SW 1271 (cell line): Measurements from ENCODE around the gene GPR161.
"Not testable (repeated sequence)": the region's sequence is repeated elsewhere in the genome, so short reads cannot be mapped to it uniquely, and the experiment has no call there.

Source experiments
- DNase-seq, 2 experiments: peaks; one replicate each; lab custom pipeline; 2025; lab: John Stamatoyannopoulos, UW

GPR161 gene, protein sequence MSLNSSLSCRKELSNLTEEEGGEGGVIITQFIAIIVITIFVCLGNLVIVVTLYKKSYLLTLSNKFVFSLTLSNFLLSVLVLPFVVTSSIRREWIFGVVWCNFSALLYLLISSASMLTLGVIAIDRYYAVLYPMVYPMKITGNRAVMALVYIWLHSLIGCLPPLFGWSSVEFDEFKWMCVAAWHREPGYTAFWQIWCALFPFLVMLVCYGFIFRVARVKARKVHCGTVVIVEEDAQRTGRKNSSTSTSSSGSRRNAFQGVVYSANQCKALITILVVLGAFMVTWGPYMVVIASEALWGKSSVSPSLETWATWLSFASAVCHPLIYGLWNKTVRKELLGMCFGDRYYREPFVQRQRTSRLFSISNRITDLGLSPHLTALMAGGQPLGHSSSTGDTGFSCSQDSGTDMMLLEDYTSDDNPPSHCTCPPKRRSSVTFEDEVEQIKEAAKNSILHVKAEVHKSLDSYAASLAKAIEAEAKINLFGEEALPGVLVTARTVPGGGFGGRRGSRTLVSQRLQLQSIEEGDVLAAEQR

DNA sequence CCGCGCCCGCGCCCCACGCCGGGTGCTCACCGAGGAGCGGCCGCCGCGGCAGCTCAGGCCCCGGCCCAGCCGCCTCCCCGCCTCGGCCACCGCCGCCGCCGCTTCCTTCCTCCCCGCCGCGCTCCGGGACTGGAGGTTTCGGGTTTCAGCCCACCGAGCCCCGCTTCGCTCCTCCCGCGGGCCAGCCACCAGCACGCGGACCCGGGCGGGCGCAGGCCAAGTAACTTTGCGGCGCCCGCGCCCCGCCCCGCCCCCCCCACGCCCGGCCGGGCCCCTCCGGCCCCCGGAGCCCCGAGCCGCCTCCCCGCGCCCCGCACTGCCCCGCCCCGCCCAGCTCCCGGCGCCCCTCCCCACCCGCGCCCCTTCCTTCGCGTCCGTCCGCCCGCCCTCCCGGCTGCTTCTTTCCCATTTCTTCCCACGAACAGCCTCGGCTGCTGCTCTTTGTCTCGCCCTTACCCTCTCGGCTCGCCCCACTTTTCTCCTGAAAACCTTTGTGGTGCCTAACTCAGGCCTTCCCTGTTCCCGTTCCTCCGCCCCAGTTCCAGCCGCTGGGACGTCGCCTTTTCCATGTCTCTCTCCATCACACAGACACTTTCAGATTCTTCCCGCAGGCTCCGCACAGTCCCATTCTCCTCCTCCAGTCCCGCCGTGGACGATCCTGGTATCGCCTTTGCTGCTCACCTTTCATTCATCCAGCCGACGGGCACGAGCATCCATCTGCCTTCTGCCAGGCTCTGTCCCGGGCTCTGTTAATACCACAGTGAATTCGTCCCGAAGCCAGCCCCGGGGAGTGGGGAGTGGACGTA lies at the start of gene GPR161:
Gene GPR161, minus strand, starts transcription at position 222 of the 806 bp plus-strand sequence. CDS start 32,080 bp downstream, outside the sequence.
- peak in 1 of 2 experiments; percentile 26 for DNase-seq

DNA sequence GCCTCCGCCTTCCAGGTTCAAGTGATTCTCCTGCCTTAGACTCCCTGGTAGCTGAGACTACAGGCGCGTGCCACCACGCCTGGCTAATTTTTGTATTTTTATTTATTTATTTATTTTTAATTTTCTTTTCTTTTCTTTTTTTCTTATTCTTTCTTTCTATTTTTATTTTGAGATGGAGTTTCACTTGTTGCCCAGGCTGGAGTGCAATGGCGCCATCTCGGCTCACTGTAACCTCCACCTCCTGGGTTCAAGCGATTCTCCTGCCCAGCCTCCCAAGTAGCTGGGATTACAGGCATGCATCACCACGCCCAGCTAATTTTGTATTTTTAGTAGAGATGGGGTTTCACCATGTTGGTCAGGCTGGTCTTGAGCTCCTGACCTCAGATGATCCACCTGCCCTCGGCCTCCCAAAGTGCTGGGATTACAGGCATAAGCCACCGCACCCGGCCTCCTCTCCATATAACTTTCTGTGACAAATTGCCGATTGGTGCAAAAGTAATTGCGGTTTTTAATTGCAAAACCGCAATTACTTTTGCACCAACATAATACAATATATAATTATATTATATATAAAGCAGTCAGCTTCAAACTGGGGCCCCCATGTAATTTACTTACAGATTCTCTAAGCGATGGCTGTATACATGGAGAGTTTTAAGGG lies 44.5 kb upstream of the GPR161 start:
- DNase-seq: not testable (repeated sequence)

DNA sequence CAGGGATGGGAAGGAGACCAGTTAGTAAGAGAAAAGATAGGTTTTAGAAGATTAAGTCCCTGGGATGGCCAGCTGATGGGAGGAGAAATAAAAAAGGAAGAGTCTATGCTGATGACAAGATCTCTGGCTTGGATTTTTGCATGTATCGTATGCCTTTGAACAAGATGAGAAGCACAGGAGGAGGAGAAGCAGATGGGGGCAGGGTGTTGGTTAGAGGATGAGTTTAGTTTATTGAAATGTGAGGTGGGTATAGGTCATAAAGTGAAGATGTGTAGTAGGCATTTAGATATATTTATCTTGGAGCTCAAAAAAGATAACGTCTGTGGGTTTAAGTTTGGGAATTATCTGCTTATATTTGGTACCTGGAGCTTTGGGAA lies 43.4 kb upstream of the GPR161 start:
- DNase-seq: no peak

DNA sequence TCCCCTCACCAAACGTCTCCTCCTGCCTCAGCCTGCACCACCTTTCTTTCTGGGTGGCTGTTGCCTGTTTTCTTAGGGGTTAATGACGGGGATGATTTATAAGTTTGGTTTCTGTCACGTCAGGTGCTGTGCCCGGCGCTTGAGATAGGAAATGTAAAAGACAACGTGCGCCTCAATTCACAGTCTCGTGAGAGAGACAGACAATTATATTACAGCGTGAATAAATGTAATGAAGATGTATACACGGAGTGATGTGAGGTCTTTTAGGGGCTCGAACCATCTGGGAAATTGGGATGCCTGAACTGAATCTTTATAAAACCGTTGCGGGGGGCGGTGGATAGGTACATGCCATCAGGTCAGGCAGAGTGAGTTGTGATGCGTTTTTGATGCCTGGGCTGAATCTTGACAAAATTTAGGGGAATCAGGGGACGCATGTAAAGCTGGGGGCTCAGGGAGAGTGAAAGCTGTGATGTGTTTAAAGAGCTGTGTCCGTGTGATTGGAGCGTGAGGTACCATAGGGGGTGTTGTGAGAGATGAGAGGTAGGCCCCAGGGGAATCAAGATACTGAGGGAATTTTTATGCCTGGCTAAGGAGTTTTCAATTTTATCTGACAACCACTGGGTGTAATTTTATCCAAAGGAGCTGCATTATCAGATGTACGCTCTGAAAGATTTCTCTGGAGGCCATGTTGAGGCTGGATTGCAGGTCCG lies 42.9 kb upstream of the GPR161 start:
- DNase-seq: no peak

DNA sequence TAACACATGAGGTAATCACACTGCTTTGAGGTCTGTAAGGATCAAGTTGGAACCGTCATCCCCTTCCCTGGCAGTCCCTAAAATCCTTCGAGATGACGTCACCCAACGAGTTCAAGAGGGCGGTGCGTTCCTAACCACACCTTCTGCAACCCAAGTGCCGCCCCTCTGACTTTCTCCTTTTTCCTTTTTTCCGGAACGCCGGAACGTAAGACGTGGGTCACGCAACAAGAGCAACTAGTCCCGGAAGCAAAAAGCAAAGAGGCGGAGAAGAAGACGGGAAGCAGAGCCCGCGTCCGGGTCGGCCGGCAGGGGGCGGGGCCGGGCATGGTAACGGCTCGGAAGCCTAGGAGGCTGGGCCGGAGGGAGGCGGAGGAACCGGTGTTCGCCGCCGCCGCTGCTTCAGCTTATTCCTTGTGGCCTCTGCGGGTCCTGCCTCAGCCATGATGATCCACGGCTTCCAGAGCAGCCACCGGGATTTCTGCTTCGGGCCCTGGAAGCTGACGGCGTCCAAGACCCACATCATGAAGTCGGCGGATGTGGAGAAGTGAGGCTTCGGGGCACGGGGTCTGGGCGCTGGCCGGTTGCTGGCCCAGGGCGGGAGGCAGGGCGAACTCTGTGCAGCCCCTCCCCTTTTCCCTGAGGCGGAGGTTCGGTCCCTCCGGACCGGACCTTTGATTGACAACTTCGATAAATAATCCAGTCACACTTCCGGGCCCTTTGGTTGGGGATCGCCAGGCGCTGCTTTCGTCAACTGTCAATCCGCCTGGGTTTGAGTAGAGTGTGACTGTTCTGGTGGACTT lies 42.1 kb upstream of the GPR161 start, which contains the start of gene TIPRL:
Gene TIPRL, plus strand, starts transcription at position 325 of the 800 bp plus-strand sequence. Its CDS starts 116 bp downstream, at position 441.
- DNase-seq: peak; percentile 89 to 94

DNA sequence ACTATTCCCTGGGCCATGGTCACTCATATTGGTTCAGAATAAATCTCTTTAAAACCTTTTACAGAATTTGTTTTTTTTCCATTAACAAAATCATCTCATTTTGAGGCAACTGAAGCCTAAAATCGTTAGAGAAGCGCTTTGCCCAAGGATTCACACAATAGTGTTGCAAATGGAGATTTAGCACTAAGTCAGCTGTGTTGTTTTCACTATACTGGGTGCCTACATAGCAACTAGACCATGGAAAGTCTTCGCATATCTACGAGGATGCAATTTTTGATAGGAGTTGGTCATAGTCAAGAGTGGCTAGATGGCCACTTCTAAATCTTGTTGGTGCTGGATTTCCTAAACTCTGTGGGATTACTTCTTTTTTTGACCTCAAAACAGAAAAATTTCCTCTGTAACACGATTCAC lies 41.5 kb upstream of the GPR161 start:
- DNase-seq: no peak

DNA sequence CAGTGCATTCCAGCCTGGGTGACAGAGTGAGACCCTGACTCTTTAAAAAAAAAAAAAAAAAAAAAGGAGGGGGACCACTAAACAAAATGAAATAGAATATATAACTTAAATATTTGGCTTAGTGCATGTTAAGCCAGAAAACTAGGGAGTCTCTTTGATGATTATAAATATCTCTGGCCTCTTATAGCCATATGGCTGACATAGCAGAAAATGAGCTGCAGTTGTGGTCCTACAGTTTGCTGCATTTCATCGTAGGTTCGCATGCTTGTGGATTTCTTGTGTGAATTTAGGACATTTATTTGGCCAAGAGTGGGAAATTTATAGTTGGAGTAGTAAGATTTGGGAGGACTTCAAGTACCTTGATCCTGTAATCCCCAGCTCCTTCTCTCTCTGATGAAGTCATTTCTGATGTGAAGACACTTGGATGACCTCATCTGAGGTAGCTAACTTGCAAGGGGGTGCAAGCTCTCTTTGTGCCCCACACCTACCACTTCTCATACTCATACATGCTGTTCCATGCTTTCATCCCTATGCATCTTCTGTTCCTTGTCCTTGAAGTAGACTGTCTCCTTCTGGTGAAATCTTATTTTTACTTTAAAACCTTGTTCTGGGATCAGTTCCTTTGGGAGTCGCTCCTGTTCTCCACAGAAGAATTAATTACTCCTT lies 35.7 kb upstream of the GPR161 start:
- no peak for DNase-seq

DNA sequence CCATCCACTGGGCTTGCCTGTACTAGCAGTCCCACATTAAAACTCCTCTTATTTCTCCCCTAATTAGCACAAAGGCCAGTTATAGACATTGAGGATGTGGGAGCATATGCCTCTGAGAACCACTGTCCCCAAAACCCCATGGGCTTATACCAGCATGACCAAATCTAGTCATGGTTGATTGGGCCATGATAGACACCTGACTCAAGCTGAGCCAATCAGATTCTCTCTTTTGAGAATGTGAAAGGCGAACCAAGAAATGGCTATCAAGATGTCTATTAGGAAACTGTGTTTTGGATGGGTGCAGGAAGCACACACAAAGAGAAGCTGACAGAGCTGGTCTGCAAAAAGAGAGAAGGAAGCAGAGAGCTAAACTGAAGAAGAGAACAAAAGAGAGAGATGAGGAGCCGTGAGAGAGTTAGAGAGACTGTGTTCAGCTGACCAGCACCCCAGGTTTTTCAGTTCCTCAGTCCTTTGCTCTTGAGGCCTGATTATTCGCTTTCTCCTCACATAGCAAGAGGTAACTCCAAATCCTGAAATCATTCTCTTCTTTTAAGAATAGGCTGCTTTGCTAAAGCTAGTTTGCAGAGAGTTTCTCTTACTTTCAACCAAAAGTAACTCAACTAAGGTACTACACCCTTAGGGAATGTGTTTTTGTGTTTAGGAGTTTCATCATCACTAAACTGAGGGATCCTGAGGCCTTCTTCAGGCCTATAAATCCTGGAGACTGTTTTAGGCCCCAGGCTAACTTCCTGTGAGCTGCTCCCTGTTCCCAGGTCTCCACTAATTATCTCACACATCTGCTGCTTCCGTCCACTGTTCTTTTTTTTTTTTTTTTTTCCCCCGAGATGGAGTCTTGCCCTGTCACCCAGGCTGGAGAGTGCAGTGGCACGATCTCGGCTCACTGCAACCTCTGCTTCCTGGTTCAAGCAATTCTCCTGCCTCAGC lies 34.1 kb upstream of the GPR161 start:
- no peak for DNase-seq

DNA sequence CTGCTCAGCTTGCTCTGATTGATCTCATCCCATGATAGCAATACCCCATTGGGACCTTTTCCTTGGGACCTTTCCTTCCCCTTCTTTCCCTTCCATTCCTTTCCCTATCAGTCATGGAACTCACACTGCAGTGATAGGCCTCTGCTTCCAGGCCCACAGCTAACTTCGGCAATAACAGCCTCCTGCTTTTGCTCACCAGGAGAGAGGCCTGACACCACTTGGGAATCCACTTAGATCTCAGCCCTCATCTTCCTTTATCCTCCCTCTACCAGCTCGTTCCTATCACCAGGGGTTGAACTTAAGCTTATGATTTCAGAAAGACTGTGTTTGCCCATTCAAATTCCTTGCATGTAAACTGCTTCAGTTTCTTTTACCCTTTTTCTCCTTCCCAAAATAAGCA lies 31.1 kb upstream of the GPR161 start:
- DNase-seq: no peak

DNA sequence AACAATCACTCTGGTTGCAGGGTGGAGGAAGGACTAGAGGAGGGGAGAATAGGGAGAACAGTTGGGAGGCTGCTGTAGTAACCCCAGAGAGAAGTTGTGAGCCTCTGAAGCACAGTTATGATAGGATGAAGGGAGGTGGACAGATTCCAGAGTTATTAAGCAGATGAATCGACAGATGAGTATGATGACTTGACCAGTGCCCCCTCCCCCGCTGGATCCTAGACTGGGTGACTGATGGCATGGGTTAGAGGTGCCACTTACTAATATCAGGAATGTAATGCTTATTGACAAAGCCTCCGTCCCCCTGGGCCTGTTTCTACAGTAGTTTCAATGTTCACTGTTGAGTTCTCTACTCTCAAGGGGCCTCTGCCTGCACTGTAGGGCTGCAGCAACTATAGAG lies 28.0 kb upstream of the GPR161 start:
- DNase-seq: no peak

DNA sequence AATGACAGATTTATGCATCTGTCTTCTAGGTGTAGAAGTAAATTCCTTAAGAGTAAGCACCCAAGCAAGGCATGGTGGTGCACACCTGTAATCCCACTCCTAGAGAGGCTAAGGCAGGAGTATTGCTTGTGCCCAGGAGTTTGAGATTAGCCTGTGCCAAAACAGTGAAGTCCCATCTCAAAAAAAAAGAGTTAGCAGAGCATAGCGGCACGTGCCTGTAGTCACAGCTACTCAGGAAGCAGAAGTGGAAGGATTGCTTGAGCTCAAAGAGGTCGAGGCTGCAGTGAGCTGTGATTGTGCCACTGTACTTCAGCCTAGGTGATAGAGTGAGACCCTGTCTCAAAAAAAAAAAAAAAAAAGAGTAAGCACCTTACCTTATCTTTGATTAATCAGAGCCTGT lies 26.9 kb upstream of the GPR161 start:
- no peak for DNase-seq

DNA sequence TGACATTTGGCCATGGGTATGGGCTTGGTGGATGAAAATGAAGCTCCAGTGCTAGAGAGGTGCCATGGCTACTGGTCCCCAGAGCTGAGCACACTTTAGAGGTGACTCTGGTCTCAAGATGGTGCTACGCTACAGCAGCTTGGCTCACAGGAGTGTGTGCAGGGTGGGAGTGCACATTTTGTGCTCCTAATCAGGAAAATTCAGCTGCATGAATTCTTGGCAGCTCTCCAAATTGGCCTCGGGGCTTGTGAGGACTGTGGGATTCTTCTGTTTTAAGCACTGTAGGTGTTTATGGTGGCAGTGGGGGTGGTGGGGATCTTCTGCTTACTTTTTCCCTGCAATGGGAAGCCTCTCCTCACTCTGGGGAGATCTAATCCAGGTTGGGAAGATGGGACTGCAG lies 24.7 kb upstream of the GPR161 start:
- no peak for DNase-seq

DNA sequence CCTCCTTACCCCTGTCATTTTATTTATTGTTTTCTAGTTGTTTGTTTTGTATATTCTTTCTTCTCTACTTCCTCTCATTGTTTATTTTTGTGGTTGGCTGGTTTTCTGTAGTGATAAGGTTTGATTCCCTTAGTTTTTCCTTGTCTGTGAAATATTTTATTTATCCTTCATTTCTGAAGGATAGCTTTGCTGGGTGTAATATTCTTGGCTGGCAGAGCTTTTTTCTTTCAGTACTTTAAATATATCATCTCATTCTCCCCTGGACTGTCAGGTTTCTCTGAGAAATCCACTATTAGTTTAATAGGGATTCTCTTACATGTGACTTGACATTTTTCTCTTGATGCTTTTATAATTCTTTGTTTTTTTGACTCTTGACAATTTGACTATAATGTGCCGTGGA lies 23.2 kb upstream of the GPR161 start:
- DNase-seq: no peak

DNA sequence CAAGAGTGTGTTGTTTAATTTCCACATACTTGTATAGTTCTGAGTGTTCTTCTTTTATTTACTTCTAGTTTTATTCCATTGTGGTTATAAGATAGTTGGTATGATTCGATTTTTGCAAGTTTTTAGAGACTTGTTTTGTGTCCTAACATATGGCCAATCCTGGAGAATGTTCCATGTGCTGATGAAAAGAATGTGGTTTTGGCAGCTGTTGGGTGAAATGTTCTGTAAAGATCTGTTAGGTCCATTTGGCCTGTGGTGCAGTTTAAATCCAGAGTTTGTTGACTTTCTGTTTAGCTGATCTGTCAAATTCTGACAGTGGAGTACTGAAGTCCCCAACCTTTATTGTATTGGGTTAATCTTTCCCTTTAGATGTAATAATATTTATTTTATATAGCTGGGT lies 22.5 kb upstream of the GPR161 start:
- no peak for DNase-seq

DNA sequence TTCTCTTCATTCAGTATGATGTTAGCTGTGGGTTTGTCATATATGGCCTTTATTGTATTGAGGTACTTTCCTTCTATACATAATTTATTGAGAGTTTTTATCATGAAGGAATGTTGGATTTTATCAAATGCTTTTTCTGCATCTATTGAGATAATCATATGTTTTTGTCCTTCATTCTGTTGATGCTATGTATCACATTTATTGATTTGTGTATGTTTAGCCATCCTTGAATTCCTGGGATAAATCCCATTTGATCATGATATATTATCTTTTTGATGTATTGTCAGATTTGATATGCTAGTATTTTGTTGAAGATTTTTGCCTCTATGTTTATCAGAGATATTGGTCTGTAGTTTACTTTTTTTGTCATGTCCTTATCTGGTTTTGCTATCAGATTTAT lies 20.9 kb upstream of the GPR161 start:
- no peak for DNase-seq

DNA sequence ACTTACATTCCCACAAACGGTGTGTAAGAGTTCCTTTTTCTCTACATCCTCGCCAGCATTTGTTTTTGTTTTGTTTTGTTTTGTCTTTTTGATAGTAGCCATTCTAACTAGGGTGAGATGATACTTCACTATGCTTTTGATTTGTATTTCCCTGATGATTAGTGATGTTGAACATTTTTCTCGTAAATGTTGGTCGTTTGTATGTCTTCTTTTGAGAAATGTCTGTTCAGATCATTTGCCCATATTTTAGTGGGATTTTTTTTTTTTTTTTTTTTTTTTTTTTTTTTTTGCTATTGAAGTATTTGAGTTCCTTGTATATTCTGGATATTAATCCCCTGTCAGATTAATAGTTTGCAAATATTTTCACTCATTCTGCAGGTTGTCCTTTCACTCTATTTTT lies 19.2 kb upstream of the GPR161 start:
- no peak for DNase-seq

DNA sequence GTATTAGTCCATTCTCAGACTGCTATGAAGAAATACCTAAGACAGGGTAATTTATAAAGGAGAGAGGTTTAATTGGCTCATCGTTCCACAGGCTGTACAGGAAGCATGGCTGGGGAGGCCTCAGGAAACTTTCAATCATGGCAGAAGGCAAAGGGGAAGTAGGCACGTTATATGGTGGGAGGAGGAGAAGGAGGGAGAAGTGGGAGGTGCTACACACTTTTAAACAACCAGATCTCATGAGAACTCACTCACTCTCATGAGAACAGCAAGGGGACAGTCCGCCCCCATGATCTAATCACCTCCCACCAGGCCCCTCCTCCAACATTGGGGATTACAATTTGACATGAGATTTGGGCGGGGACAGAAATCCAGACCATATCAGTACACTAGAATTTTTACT lies 18.0 kb upstream of the GPR161 start:
- not testable (repeated sequence) for DNase-seq

DNA sequence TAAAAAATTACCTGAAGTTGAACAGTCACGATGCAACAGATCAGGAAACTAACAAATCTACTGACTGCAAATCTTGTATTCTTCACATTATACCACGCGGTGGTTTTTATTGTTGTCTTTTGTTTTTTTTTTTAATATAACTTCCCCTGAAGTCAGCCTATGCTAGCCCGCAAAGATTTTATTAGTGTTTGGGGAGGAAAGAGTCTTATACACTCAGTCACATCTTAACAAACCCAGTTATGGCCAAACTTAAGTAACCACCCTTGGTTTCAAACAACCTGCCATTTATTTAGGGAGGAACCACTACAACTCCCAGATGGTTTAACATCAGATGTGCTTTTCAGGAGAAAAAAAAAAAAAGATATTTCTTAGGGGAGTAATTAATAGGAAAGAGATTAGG lies 15.2 kb upstream of the GPR161 start:
- DNase-seq: no peak

DNA sequence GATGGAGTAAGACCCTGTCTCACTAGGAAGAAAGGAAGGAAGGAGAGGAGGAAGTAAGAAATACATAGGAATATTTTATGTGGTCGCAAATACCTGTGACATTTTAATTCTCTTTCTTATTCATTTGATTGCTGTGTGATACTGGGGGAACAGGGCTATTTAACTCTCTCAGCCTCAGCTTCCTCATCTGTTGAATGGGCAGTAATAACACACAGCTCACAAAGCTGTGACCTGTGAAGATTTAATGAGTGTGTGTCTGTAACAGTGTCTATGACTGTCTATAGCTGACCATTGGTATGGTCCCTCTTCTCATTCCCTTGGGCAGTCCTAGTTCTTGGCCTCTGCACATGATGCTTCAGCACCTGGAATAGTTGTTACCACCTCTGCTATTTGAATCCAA lies 13.6 kb upstream of the GPR161 start:
- no peak for DNase-seq
